LHCN-M2 (cell line): Measurements from ENCODE around the gene TMEM223. TPM values are rescaled to one million over a fixed set of nuclear protein-coding genes. Genes with fewer than 3 reads are reported as not detected.
"Not testable (repeated sequence)": the region's sequence is repeated elsewhere in the genome, so short reads cannot be mapped to it uniquely, and the experiment has no call there.

Source experiments
- DNase-seq: peaks from one replicate; pipeline ENCODE4 v3.0.0-alpha.2; 2012; ENCODE audit warnings: low read depth
- total RNA-seq: library from RNA; depleted of rRNA; stranded (reverse); fragments of >200 nt; gene quantifications from 2 replicates; pipeline ENCODE4 v1.2.3, GENCODE V29; 2014; rRNA removed

Gene TMEM223
- total RNA-seq, 1 experiment from 2014 or later, result 26.9 TPM

DNA sequence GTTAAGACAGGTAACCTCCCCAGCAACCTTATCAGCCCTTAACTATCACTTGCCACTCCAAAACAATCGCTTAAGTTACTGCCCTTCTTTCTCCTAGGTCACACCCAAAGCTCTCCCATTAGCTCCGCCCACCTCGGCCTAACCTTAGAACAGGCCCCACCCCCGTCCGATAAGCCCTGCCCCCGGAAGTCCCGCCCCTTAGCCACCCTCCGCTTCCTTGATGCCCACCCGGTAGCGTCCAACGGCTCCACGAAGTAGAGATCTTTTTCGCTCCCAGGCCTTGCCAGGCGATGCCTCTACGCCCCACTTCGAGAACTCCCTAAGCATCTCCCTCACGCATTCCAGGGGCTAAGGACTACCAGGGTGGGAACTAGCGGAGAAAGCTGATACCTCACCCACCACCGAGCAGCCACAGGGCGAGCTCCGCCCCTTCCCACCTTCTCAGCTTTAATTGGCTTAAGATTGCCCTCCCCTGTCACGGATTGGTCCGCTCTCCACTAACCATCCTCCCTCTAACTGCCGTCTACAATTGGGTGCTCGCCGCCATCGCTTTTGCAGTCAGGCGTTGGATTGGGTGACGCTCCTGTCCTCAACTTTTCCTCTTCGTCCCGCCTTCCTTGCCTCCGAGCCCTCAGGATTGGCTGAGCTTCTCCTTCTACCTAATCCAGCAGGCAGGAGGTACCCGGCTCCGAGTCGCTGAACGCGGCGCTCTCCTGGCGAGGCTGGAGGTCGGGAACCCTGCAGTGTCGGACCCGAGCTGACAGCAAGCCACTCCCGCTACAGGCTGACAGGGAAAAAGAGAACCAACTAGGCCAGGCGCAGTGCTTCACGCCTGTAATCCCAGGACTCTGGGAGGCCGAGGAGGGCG, 37.8 kb downstream of the TMEM223 start, which contains the start of gene ZBTB3:
ZBTB3 (minus strand) TSS at position 425 of the 868 bp plus-strand sequence. CDS start 496 bp downstream, outside the sequence.
- peak; percentile 99 for DNase-seq

- DNase-seq, result no peak
Observed at GRCh38 chr11:62752994-62753735, 38.6 kb downstream of the TMEM223 start.

- no peak for DNase-seq
Observed at GRCh38 chr11:62752177-62752785, 39.5 kb downstream of the TMEM223 start.

DNA sequence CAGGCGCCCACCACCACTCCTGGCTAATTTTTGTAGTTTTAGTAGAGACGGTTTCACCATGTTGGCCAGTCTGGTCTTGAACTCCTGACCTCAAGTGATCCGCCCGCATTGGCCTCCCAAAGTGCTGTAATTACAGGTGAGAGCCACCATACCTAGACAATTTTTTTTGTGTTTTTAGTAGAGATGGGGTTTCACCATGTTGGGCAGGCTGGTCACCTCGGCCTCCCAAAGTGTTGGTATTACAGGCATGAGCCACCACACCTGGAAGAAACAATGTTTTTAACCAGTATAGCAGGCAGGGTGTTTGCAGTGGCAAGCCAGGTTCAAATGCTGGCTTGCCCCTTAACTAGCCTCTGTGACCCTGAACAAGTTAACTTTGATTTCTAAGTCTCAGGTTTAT, 41.9 kb downstream of the TMEM223 start:
- not testable (repeated sequence) for DNase-seq

GRCh38 chr11:62747475-62748160, 44.2 kb downstream of the TMEM223 start:
- DNase-seq, result no peak

Other genes with a start within 250 kb of the TMEM223 start
- gene AHNAK, start 245.2 kb downstream of the TMEM223 start, total RNA-seq, result 313 and 332 TPM in 2 replicates
- gene EEF1G, start 218.1 kb downstream of the TMEM223 start, total RNA-seq, result 1,532 and 1,571 TPM in 2 replicates
- gene TUT1, start 200.5 kb downstream of the TMEM223 start, total RNA-seq, result 9.0 and 9.8 TPM in 2 replicates
- 142 and 149 TPM in 2 replicates for gene MTA2, start 190.1 kb downstream of the TMEM223 start, total RNA-seq
- gene EML3, start 179.2 kb downstream of the TMEM223 start, total RNA-seq, result 41.5 and 46.8 TPM in 2 replicates
- gene ROM1, start 178.7 kb downstream of the TMEM223 start, total RNA-seq, result 8.9 and 10.3 TPM in 2 replicates
- gene B3GAT3, start 170.0 kb downstream of the TMEM223 start, total RNA-seq, result 74.1 and 92.8 TPM in 2 replicates
- 267 and 299 TPM in 2 replicates for gene GANAB, start 145.4 kb downstream of the TMEM223 start, total RNA-seq
- 27.9 and 28.1 TPM in 2 replicates for gene INTS5, start 138.7 kb downstream of the TMEM223 start, total RNA-seq
- gene C11orf98, start 126.8 kb downstream of the TMEM223 start, total RNA-seq, result 55.7 and 72.4 TPM in 2 replicates
- gene CSKMT, start 126.7 kb downstream of the TMEM223 start, total RNA-seq, result 3.2 and 8.7 TPM in 2 replicates
- 11.0 and 16.4 TPM in 2 replicates for gene UQCC3, start 120.3 kb downstream of the TMEM223 start, total RNA-seq
- gene LBHD1, start 119.7 kb downstream of the TMEM223 start, total RNA-seq, result 3.7 and 4.7 TPM in 2 replicates
- gene UBXN1, start 112.9 kb downstream of the TMEM223 start, total RNA-seq, result 97.0 and 122 TPM in 2 replicates
- 41.4 and 68.1 TPM in 2 replicates for gene LRRN4CL, start 102.5 kb downstream of the TMEM223 start, total RNA-seq
- gene BSCL2, start 84.6 kb downstream of the TMEM223 start, total RNA-seq, result 80.1 and 86.2 TPM in 2 replicates
- gene GNG3, start 84.3 kb downstream of the TMEM223 start, total RNA-seq, result not detected in 2 replicates
- 8.7 and 14.4 TPM in 2 replicates for gene HNRNPUL2, start 64.5 kb downstream of the TMEM223 start, total RNA-seq
- 31.8 and 53.4 TPM in 2 replicates for gene TTC9C, start 63.5 kb downstream of the TMEM223 start, total RNA-seq
- gene ZBTB3, start 37.8 kb downstream of the TMEM223 start, total RNA-seq, result 6.7 and 9.2 TPM in 2 replicates
- 82.5 and 86.6 TPM in 2 replicates for gene POLR2G, start 30.4 kb downstream of the TMEM223 start, total RNA-seq
- gene TAF6L, start 20.6 kb downstream of the TMEM223 start, total RNA-seq, result 21.7 and 25.9 TPM in 2 replicates
- 53.6 and 78.5 TPM in 2 replicates for gene TMEM179B, start 4.6 kb downstream of the TMEM223 start, total RNA-seq
- 34.2 and 39.6 TPM in 2 replicates for gene NXF1, start 13.4 kb upstream of the TMEM223 start, total RNA-seq
- gene STX5, start 40.0 kb upstream of the TMEM223 start, total RNA-seq, result 21.5 and 25.2 TPM in 2 replicates
- gene TEX54, start 40.8 kb upstream of the TMEM223 start, total RNA-seq, result not detected in 2 replicates
- gene WDR74, start 47.6 kb upstream of the TMEM223 start, total RNA-seq, result 56.5 and 56.6 TPM in 2 replicates
- gene SLC3A2, start 88.9 kb upstream of the TMEM223 start, total RNA-seq, result 121 and 132 TPM in 2 replicates
- gene CHRM1, start 129.4 kb upstream of the TMEM223 start, total RNA-seq, result not detected in 2 replicates
- gene SLC22A6, start 193.0 kb upstream of the TMEM223 start, total RNA-seq, result not detected in 2 replicates
- gene SLC22A8, start 223.8 kb upstream of the TMEM223 start, total RNA-seq, result not detected in 2 replicates